Mucosa of descending colon (tissue), 3 donors: ENCODE measurements around the gene CAPZA1. TPM values are rescaled to one million over a fixed set of nuclear protein-coding genes. Genes with fewer than 3 reads are reported as not detected.

Source experiments
- ATAC-seq: fragments of 200-7000 bp; cut with Tn5 transposase; one replicate; pipeline ENCODE4 v1.9.1; 2020; ENCODE audit warnings: mild to moderate bottlenecking, moderate library complexity
- DNase-seq, 3 donors: peaks; one replicate each; pipeline ENCODE4 v3.0.0-alpha.2; 2020
- H3K36me3 ChIP-seq: fragments of 200-600 bp; one replicate; pipeline ENCODE4 v1.8.0; 2021; ENCODE audit warnings: low read depth, mild to moderate bottlenecking
- H3K4me1 ChIP-seq: fragments of 200-600 bp; one replicate; pipeline ENCODE4 v1.8.0; 2021; ENCODE audit warnings: low read depth, mild to moderate bottlenecking
- H3K4me3 ChIP-seq: fragments of 200-600 bp; one replicate; pipeline ENCODE4 v1.8.0; 2021; ENCODE audit warnings: mild to moderate bottlenecking
- H3K9me3 ChIP-seq: fragments of 200-600 bp; one replicate; pipeline ENCODE4 v1.8.0; 2021; ENCODE audit warnings: mild to moderate bottlenecking
- CTCF ChIP-seq: fragments of 200-600 bp; IDR thresholded peaks from one replicate; pipeline ENCODE4 v1.8.0; 2022; ENCODE audit warnings: antibody characterized with exemption, mild to moderate bottlenecking
- intact Hi-C, 2 donors: fragments of 100-400 bp; cut with DNase I in 1 of 2; cut with micrococcal nuclease in 1 of 2; formaldehyde crosslinking; loops; one replicate each; pipeline versions ENCODE4 v1.11.0 to v1.11.1; 2022; cut with DNase I, micrococcal nuclease
- total RNA-seq, 3 donors: library from RNA; stranded (reverse); fragmentation: NEBNext Ultra II Directional in 2 of 3; extraction: Animal tissue kit (Norgen Biotek cat#: 25700) in 2 of 3; gene quantifications; one replicate each; pipeline versions ENCODE4 v1.2.1 to v1.2.4, GENCODE V29; 2021 to 2023
- donor health status: DM: no; HTN: no; CAD: no; lungs with moderate emphysema.
- donor health status: DM: no; HTN: no; CAD: no.
- donor health status: DM: no; HTN: yes; CAD: no.

CAPZA1 gene
- total RNA-seq, 3 donors from 2014 or later, result 106 to 175 (median 156) TPM

- ATAC-seq (no peak), DNase-seq (no peak)
- H3K4me3 ChIP-seq, result no peak overlapping the region
- intact Hi-C loops, result no loop called here
- no peaks in the 10 kb centered on the region for H3K9me3 ChIP-seq
- no peaks in the 10 kb centered on the region for H3K4me1 ChIP-seq
- TF ChIP-seq CTCF, result no peak
- H3K36me3 ChIP-seq, result no peaks in the 10 kb centered on the region
These were observed 23.4 kb downstream of the CAPZA1 start for GRCh38 chr1:112643080-112643479.

- DNase-seq, result no peak
- no peak for ATAC-seq
- no peak for TF ChIP-seq CTCF
These were observed 26.6 kb downstream of the CAPZA1 start for GRCh38 chr1:112646225-112646624.

GRCh38 chr1:112651205-112651604 lies 31.6 kb downstream of the CAPZA1 start:
- intact Hi-C loops, result no loop called here

More at GRCh38 chr1:112646225-112646624, 26.6 kb downstream of the CAPZA1 start:
- no peaks in the 10 kb centered on the region for H3K4me1 ChIP-seq
- no peaks in the 10 kb centered on the region for H3K36me3 ChIP-seq
- H3K9me3 ChIP-seq, result no peaks in the 10 kb centered on the region
- H3K4me3 ChIP-seq, result no peak overlapping the region
- intact Hi-C loops, result no loop called here

GRCh38 chr1:112665857-112666256 lies 46.2 kb downstream of the CAPZA1 start:
- no peak for TF ChIP-seq CTCF
- intact Hi-C loops, result no loop called here
- DNase-seq (no peak), ATAC-seq (no peak)
- Histone ChIP-seq H3K4me3 (no peak overlapping the region), H3K36me3 (peaks cover 13% of the 10 kb centered on the region), H3K9me3 (no peaks in the 10 kb centered on the region), H3K4me1 (no peaks in the 10 kb centered on the region)

More at GRCh38 chr1:112651205-112651604, 31.6 kb downstream of the CAPZA1 start:
- H3K4me1 ChIP-seq, result no peaks in the 10 kb centered on the region
- ATAC-seq (no peak), DNase-seq (no peak)
- no peak overlapping the region for H3K4me3 ChIP-seq
- H3K9me3 ChIP-seq, result no peaks in the 10 kb centered on the region
- no peaks in the 10 kb centered on the region for H3K36me3 ChIP-seq
- no peak for TF ChIP-seq CTCF

GRCh38 chr1:112666946-112667345 lies 47.3 kb downstream of the CAPZA1 start:
- Histone ChIP-seq H3K4me3 (no peak overlapping the region), H3K4me1 (no peaks in the 10 kb centered on the region), H3K36me3 (peaks cover 2% of the 10 kb centered on the region), H3K9me3 (no peaks in the 10 kb centered on the region)
- DNase-seq (no peak), ATAC-seq (no peak)
- no peak for TF ChIP-seq CTCF
- intact Hi-C loops, result no loop called here

- intact Hi-C loops, result no loop called here
- DNase-seq (no peak), ATAC-seq (no peak)
- Histone ChIP-seq H3K4me1 (peaks cover 9% of the 10 kb centered on the region), H3K9me3 (no peaks in the 10 kb centered on the region), H3K4me3 (no peak overlapping the region), H3K36me3 (no peaks in the 10 kb centered on the region)
- TF ChIP-seq CTCF, result no peak
These were observed 52.4 kb downstream of the CAPZA1 start for GRCh38 chr1:112672009-112672408.
